T-helper 1 cell treated with Interleukin-12 subunit alpha and Interleukin-12 subunit beta and Interleukin-4 antibody, amounts not matched to agents 30 μg/mL and 1 μg/mL, for 36 hours (primary cell): ENCODE measurements around the gene PPP1R11.
A peak's percentile ranks its signal among the peaks of the same experiment; 100 is the strongest.

ENCODE experiments used
- H3K27ac Mint-ChIP-seq: one replicate; pipeline ENCODE4 v1.8.0; 2021; ENCODE audit warnings: mild to moderate bottlenecking, mixed read lengths
- H3K27me3 Mint-ChIP-seq: one replicate; pipeline ENCODE4 v1.8.0; 2021; ENCODE audit warnings: low read depth, mixed read lengths
- H3K36me3 Mint-ChIP-seq: one replicate; pipeline ENCODE4 v1.8.0; 2021; ENCODE audit warnings: low read depth, mixed read lengths
- H3K4me1 Mint-ChIP-seq: one replicate; pipeline ENCODE4 v1.8.0; 2021; ENCODE audit warnings: low read depth, mixed read lengths
- H3K4me3 Mint-ChIP-seq: one replicate; pipeline ENCODE4 v1.8.0; 2021; ENCODE audit warnings: mild to moderate bottlenecking, moderate library complexity, mixed read lengths
- H3K9me3 Mint-ChIP-seq: one replicate; pipeline ENCODE4 v1.8.0; 2021; ENCODE audit warnings: mixed read lengths

The PPP1R11 gene

GRCh38 chr6:30043744-30044143 lies 23.3 kb upstream of the PPP1R11 start:
- H3K36me3 Mint-ChIP-seq = no peaks in the 10 kb centered on the region

GRCh38 chr6:30044630-30045029 lies 22.4 kb upstream of the PPP1R11 start:
- H3K9me3 Mint-ChIP-seq = no peaks in the 10 kb centered on the region
- H3K27ac Mint-ChIP-seq = no peak overlapping the region
- no peaks in the 10 kb centered on the region for H3K27me3 Mint-ChIP-seq
- no peaks in the 10 kb centered on the region for H3K36me3 Mint-ChIP-seq
- H3K4me1 Mint-ChIP-seq = peaks cover 17% of the 10 kb centered on the region
- no peak overlapping the region for H3K4me3 Mint-ChIP-seq

More at GRCh38 chr6:30043744-30044143, 23.3 kb upstream of the PPP1R11 start:
- Mint-ChIP-seq H3K27ac (no peak overlapping the region), H3K9me3 (no peaks in the 10 kb centered on the region), H3K4me3 (no peak overlapping the region), H3K4me1 (peaks cover 17% of the 10 kb centered on the region), H3K27me3 (no peaks in the 10 kb centered on the region)

GRCh38 chr6:30047220-30047619 lies 19.8 kb upstream of the PPP1R11 start:
- Mint-ChIP-seq H3K27me3 (no peaks in the 10 kb centered on the region), H3K36me3 (no peaks in the 10 kb centered on the region), H3K4me1 (peaks cover 16% of the 10 kb centered on the region), H3K4me3 (no peak overlapping the region), H3K9me3 (no peaks in the 10 kb centered on the region), H3K27ac (no peak overlapping the region)

GRCh38 chr6:30053682-30054081 lies 13.3 kb upstream of the PPP1R11 start:
- no peaks in the 10 kb centered on the region for H3K4me1 Mint-ChIP-seq
- H3K27ac Mint-ChIP-seq = no peak overlapping the region
- H3K4me3 Mint-ChIP-seq = no peak overlapping the region
- H3K27me3 Mint-ChIP-seq = no peaks in the 10 kb centered on the region
- no peaks in the 10 kb centered on the region for H3K9me3 Mint-ChIP-seq
- peaks cover 6% of the 10 kb centered on the region for H3K36me3 Mint-ChIP-seq

GRCh38 chr6:30055513-30055912 lies 11.5 kb upstream of the PPP1R11 start:
- Mint-ChIP-seq H3K36me3 (peaks cover 6% of the 10 kb centered on the region), H3K4me1 (peaks cover 3% of the 10 kb centered on the region), H3K9me3 (no peaks in the 10 kb centered on the region), H3K4me3 (no peak overlapping the region), H3K27ac (no peak overlapping the region), H3K27me3 (no peaks in the 10 kb centered on the region)

- Mint-ChIP-seq H3K9me3 (no peaks in the 10 kb centered on the region), H3K4me3 (peak overlapping the region; percentile 98), H3K27me3 (no peaks in the 10 kb centered on the region), H3K4me1 (peaks cover 19% of the 10 kb centered on the region), H3K27ac (peak overlapping the region; percentile 99), H3K36me3 (peaks cover 27% of the 10 kb centered on the region)
Observed at GRCh38 chr6:30060606-30061091, 6.3 kb upstream of the PPP1R11 start.

- H3K27me3 Mint-ChIP-seq = no peaks in the 10 kb centered on the region
- H3K9me3 Mint-ChIP-seq = no peaks in the 10 kb centered on the region
- H3K4me1 Mint-ChIP-seq = peaks cover 25% of the 10 kb centered on the region
- H3K27ac Mint-ChIP-seq = peak within 1 kb of the TSS; percentile 99
- H3K36me3 Mint-ChIP-seq = peaks cover 28% of the 10 kb centered on the region
- H3K4me3 Mint-ChIP-seq = peak within 1 kb of the TSS; percentile 98
Observed at GRCh38 chr6:30061092-30061857, 5.7 kb upstream of the PPP1R11 start, which contains the start of gene POLR1H. Gene POLR1H, plus strand, starts transcription at chr6:30061265. Its CDS starts 260 bp downstream, at chr6:30061525.

- Mint-ChIP-seq H3K36me3 (peaks cover 28% of the 10 kb centered on the region), H3K27me3 (no peaks in the 10 kb centered on the region), H3K4me3 (peak overlapping the region; percentile 98), H3K4me1 (peaks cover 28% of the 10 kb centered on the region), H3K27ac (peak overlapping the region; percentile 99), H3K9me3 (no peaks in the 10 kb centered on the region)
Observed at GRCh38 chr6:30061858-30062458, 5.0 kb upstream of the PPP1R11 start.

- Mint-ChIP-seq H3K27me3 (no peaks in the 10 kb centered on the region), H3K27ac (peak overlapping the region; percentile 17), H3K4me3 (peak overlapping the region; percentile 98), H3K4me1 (peaks cover 32% of the 10 kb centered on the region), H3K36me3 (peaks cover 28% of the 10 kb centered on the region), H3K9me3 (no peaks in the 10 kb centered on the region)
Observed at GRCh38 chr6:30062471-30063178, 4.4 kb upstream of the PPP1R11 start.

GRCh38 chr6:30063315-30063714 lies 3.7 kb upstream of the PPP1R11 start:
- H3K4me3 Mint-ChIP-seq = peak overlapping the region; percentile 32
- H3K36me3 Mint-ChIP-seq = peaks cover 30% of the 10 kb centered on the region
- no peak overlapping the region for H3K27ac Mint-ChIP-seq
- no peaks in the 10 kb centered on the region for H3K9me3 Mint-ChIP-seq
- no peaks in the 10 kb centered on the region for H3K27me3 Mint-ChIP-seq
- peaks cover 39% of the 10 kb centered on the region for H3K4me1 Mint-ChIP-seq

- H3K27me3 Mint-ChIP-seq = peaks cover 12% of the 10 kb centered on the region
- H3K36me3 Mint-ChIP-seq = peaks cover 50% of the 10 kb centered on the region
- peak overlapping the region; percentile 97 for H3K4me3 Mint-ChIP-seq
- H3K9me3 Mint-ChIP-seq = no peaks in the 10 kb centered on the region
- H3K27ac Mint-ChIP-seq = peak overlapping the region; percentile 98
- peaks cover 46% of the 10 kb centered on the region for H3K4me1 Mint-ChIP-seq
Observed at GRCh38 chr6:30066082-30066481, 916 bp upstream of the PPP1R11 start.

- no peaks in the 10 kb centered on the region for H3K9me3 Mint-ChIP-seq
- H3K4me1 Mint-ChIP-seq = peaks cover 47% of the 10 kb centered on the region
- H3K27ac Mint-ChIP-seq = peak overlapping the region; percentile 98
- H3K36me3 Mint-ChIP-seq = peaks cover 51% of the 10 kb centered on the region
- H3K27me3 Mint-ChIP-seq = peaks cover 25% of the 10 kb centered on the region
- H3K4me3 Mint-ChIP-seq = peak overlapping the region; percentile 97
Observed at GRCh38 chr6:30067460-30068139, 602 bp downstream of the PPP1R11 start.

- Mint-ChIP-seq H3K4me1 (peaks cover 39% of the 10 kb centered on the region), H3K27ac (no peak overlapping the region), H3K36me3 (peaks cover 44% of the 10 kb centered on the region), H3K4me3 (peak overlapping the region; percentile 0), H3K9me3 (no peaks in the 10 kb centered on the region), H3K27me3 (peaks cover 59% of the 10 kb centered on the region)
Observed at GRCh38 chr6:30071081-30071818, 4.3 kb downstream of the PPP1R11 start.
